Measurements from ENCODE around the gene PPRC1.

The PPRC1 gene, protein sequence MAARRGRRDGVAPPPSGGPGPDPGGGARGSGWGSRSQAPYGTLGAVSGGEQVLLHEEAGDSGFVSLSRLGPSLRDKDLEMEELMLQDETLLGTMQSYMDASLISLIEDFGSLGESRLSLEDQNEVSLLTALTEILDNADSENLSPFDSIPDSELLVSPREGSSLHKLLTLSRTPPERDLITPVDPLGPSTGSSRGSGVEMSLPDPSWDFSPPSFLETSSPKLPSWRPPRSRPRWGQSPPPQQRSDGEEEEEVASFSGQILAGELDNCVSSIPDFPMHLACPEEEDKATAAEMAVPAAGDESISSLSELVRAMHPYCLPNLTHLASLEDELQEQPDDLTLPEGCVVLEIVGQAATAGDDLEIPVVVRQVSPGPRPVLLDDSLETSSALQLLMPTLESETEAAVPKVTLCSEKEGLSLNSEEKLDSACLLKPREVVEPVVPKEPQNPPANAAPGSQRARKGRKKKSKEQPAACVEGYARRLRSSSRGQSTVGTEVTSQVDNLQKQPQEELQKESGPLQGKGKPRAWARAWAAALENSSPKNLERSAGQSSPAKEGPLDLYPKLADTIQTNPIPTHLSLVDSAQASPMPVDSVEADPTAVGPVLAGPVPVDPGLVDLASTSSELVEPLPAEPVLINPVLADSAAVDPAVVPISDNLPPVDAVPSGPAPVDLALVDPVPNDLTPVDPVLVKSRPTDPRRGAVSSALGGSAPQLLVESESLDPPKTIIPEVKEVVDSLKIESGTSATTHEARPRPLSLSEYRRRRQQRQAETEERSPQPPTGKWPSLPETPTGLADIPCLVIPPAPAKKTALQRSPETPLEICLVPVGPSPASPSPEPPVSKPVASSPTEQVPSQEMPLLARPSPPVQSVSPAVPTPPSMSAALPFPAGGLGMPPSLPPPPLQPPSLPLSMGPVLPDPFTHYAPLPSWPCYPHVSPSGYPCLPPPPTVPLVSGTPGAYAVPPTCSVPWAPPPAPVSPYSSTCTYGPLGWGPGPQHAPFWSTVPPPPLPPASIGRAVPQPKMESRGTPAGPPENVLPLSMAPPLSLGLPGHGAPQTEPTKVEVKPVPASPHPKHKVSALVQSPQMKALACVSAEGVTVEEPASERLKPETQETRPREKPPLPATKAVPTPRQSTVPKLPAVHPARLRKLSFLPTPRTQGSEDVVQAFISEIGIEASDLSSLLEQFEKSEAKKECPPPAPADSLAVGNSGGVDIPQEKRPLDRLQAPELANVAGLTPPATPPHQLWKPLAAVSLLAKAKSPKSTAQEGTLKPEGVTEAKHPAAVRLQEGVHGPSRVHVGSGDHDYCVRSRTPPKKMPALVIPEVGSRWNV (N-terminal part only)
- total RNA-seq = 84.6 reads per million, percentile 79 among the genes with 10 or more reads in this experiment

DNA sequence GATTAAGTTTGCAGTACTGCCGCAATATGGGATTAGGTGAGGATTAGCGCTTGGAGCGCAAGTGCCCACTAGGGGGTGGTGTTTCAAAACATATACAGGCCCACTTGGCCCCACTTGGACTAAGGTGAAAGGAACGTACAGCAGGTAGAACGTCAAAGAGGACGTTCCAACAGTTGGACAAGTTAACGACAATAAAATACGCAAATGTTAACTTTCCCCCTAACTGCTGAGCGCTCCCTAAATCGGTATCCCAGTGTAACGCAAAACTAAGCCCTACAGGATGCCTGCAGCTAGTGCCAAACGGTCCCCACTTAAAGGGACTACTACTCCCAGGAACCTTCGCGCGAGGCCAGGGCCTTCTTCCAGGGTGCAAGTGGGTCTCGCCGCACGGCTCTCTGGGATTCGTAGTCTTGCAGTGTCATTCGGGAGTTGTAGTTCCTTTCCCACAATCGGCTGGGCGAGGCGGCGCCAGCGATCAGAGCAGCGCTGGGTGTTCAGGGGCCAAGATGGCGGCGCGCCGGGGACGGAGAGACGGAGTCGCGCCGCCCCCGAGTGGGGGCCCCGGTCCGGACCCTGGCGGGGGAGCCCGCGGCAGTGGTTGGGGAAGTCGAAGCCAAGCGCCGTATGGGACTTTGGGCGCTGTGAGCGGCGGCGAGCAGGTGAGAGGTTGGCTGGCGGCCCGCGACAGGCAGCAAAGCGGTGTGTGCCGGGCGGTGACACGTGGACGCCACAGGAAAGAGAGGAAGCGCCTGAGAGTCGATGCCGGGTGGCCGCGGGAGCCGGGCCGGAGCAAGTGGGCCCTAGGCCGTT is at the start of gene PPRC1:
Gene PPRC1, plus strand, starts transcription at position 478 of the 810 bp plus-strand sequence. Its CDS starts 29 bp downstream, at position 507.
- DNase-seq = peak; percentile 98

DNA sequence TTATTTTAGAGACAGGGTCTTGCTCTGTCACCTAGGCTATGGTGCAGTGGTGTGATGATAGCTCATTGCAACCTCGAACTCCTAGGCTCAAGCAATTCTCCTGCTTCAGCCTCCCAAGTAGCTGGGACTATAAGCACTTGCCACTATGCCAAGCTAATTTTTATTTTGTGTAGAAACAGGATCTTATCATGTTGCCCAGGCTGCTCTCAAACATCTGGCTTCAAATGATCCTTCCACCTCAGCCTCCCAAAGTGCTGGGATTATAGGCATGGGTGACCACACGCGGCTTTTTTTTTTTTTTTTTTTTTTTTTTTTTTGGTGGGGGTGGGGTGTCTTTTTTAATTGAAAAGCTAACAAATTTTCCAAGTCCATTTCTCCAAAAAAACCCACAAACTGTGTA is 49.3 kb upstream of the PPRC1 start:
- DNase-seq = no peak

DNA sequence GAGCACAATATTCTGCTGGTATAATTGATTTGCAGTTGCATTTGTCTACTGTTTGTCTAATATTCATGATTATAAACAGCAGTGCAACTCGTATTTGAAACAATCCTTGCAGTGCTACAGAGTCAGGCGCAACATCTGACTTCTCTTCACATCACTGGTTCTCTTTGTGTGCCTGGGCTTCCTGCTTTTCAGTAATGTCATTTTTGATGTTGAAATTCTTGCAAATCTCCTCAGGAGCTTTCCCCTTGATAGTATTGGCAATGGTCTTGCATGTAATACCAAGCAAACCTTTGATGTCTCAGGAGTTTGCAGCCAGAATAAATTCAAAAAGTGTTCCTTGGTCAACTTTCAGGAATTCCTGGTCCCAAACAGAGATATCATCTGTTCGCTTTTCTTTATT is 47.5 kb upstream of the PPRC1 start:
- no peak for DNase-seq

DNA sequence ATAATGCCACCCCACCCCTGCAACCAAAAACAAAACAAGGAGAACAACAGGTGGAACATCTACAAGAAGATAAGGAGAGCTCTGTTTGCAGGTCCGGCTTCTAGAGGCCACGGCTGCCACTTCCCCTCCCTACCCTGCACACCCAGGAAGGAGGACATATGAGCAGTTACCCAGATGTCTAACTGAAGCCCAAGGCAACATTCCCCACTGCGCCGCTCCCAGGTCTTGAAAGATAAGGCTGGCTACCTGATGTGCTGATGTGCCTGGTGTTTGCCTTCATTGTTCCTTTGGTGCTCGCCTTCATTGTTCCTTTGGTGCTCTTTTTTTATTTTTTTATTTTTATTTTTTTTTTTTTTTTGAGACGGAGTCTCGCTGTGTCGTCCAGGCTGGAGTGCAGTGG is 46.6 kb upstream of the PPRC1 start:
- DNase-seq = no peak

DNA sequence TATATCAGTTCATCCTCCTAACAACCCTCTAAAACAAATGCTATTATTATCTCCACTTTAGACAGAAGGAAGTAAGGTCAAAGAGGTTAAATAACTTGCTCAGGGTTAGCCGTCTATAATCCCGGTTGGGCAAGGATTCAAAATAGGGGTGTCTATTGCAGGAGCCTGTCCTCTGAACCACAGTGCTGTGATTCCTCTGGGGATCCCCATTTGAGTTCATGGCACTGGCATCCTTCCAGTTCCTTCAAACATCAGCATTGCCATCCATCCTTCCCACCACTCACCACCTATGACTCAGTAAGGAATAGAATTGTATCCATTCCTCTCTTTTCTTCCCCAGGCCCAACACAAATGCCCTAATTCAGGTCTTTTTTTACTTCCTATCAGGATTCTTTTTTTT is 42.1 kb upstream of the PPRC1 start:
- DNase-seq = no peak

DNA sequence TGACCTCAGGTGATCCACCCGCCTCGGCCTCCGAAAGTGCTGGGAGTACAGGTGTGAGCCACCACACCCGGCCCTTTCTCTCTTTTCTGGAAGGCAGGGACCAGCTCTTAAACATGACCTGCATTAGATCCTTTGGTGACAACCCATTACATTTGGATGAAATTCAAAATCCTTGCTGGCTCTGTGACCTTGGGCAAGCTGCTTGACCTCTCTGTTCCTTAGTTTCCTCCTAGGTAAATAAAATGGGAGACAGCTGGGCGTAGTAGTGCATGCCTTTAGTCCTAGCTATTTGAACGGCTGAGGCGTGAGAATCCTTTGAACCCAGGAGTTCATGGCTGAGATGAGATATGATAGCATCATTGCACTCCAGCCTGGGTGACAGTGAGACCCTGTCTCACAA is 36.4 kb upstream of the PPRC1 start:
- DNase-seq = no peak

DNA sequence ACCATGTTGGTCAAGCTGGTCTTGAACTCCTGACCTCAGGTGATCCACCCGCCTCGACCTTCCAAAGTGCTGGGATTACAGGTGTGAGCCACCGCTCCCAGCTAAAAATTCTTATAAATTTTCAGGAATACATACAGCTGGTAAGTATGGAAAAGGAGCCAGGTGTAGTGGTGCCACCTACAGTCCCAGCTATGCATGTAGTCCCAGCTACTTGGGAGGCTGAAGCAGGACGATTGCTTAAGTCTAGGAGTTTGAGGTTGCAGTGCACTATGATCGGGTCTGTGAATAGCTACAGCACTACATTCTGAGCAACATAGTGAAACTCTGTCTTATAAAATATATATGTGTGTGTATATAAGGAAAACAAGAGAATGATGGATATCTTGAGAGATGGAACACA is 31.7 kb upstream of the PPRC1 start:
- no peak for DNase-seq

DNA sequence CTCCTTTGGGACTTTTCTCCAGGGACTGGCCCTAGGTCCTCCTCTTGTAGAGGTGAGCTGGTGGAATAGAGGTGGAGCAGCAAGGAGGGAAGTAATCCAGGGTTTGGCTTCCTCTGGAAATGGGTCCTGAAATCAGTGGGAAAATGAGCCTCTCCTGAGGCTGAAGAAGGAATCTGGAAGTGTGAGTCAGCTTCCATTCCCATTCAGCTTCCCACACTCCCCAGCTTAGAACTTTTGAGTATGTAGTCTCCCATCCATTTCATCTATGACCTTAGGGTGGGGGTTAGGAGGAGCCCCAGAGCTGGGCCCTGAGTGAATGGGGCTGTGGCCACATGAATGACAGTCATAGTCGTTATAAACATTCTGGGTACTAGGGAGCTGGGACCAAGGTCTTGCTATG is 30.4 kb upstream of the PPRC1 start:
- DNase-seq = no peak

DNA sequence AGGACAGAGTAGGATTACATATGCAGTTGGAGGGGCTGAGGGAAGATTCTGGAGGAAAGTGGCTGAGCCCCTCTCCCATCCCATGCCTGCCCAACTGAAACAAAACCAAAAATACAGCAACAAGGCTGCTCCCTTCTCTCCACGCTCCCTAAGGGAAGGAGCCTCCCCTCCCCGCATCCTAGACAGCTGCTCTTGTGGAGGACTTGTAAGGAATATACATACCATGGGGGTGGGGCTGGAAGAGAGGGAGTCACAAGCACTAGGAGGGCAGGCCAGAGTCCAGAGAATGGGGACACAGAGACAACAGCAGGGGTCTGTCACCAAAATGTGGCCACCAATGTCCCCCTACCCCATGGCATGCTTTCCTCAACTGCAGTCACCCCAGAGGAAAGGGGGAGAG is 25.8 kb upstream of the PPRC1 start:
- no peak for DNase-seq

DNA sequence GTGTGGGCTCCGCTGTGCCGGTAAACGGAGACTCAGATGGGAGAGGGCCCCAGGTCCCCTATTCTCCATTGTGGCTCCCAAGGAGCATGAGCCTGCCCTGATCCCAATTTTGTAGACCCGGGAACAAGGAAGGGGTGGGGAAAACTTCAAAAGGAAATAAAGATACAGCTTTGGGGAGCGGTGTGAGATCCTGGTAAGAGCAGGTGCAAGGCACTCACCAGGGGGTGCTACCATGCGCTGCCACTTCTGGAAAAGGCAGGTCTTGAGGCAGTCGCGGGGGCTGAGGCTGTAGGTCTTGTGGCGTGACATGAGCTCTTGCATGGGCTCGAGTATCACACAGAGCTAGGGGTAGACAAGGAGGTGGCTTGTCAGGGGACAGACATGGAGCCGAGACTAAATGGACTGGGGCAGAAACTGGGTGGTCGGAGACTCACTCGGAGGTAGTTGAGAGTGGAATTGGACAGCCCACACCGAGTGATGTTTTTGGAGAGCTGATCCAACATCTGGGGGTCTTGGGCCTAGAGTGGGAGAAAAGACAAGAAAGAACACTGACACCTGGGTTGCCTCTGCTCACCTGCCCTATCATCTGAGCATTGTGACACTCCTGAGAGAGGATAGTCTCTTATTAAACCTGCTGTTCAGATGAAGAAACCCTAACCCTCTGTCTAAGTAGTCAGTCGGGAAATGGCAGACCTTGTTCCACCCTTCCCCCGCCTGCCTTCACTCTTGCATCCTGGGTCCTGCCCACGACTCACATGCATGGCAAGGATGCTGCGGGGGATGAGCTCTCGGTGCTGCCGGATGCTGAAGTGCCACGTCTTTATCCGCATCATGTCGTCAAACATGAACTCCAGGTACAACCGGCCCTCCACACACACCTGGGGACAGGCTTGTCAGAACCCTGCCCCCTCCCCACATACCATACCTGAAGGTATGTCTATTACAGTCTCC is 23.4 kb upstream of the PPRC1 start:
- no peak for DNase-seq

DNA sequence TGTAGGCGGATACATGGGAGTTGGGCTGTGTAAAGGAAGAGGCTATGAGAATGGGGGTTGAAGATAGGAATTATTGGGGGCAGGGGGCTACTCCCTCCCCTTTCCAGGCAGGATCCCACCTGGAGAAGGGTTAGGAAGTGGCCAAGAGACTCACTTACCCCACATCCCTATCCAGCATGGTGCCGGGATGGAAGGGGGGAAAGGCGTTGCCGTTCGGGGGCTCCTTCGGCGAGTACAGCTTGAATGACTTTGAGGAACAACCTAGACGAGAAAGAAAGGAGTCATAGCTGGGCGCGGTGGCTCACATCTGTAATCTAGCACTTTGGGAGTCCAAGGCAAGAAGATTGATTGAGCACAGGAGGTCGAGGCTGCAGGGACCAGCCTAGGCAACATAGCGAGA is 21.6 kb upstream of the PPRC1 start:
- DNase-seq = no peak

DNA sequence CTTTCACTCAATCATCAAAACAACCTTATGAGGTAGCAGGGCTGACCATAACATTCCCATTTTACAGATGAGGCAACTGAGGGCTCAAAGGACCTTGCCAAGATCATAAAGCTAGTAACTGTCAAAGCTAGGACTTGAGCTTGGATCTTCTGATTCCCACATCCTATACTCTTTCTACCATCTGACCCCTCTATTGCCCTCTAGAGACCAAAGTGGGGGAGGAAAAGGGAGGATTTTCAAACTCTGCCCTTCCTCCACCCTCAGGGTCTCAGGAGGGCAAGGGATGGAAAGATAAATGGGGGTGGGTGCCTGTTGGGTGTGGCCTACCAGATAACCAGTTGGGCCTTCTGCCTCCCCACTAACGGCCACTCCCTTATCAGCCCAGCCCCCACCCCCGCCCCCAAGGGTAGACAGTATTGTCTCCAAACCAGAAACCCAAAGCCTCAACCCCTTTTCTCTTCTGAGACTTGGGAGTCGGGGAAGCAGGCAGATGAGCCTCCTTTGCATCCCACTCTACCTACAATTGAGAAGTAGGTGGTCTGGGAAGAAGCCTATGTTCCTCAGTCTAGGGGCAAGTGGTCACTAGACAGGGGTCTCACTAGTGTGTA is 20.5 kb upstream of the PPRC1 start:
- no peak for DNase-seq

DNA sequence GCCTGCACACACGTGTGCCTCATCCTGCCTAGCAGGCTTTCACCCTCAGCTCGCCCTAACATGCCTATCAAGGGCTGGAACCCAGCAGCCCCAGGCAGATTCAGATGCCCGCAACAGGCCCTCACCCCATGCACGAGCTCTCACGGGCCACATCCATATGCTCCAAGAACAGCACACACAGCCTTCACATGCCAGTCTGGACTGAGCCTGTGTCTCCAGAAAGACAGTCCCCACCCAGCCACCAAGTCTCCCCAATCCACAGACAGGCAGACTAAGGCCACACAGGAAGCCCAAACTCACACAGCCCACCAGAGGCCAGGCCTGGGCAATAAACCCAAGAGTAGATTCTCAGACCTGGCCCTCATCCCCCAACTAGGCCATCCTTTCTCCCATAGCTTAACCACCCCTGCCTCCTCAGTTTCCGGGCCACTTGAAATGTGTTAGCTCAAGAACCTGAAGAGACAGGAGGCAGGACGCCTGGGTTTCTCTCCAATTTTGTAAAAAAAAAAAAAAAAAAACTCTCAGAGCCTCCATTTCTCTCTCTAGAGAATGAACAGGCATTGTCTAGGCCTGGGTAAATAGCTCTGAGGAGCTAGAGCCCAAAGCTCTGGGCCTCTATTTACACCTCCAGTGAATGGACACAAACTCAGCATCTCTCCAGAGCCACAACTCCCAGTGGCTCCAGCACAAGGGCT is 19.4 kb upstream of the PPRC1 start:
- no peak for DNase-seq

DNA sequence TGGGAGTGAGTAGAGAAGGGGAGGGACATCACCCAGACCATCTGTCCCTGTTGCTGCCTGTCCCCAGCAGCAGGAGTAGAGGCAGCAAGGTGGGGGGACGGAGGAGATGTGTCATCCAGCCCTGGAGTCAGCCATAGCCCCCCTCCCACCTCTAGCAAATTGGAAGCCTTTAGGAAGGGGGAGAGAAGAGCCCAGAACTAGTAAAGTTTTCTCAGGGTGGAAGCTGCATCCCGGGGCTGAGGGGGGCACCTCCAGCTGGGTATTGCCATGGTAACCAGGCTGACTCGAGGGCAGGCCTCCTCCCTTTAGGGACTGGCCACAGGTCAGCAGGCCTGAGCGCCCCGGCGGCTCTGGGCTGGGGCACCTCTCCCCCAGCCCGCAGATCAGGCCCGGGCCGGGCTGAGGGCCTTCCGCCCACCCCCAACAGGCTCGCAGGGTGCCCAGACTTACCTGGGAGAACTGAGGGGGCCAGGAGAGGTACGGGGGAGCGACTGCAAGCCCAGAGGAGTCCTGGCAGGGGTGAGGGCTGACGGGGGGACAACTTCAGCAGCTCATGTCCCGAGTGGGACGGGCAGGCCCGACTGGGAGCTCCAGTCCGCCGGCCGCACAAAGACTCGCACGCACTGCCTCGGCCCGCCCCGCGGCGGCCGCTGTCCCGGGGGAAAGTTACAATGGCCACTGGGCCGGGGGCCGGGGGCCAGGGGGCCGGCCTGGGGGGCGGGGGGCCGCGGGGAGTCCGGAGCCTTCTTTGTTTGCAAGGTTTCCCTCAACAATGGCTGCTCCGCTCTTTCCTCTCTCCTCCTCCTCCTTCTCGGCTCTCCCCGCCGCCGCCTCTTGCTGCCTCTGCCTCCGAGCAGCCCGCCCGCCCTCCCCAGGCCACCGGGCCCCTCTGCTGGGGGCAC is 18.6 kb upstream of the PPRC1 start:
- no peak for DNase-seq

DNA sequence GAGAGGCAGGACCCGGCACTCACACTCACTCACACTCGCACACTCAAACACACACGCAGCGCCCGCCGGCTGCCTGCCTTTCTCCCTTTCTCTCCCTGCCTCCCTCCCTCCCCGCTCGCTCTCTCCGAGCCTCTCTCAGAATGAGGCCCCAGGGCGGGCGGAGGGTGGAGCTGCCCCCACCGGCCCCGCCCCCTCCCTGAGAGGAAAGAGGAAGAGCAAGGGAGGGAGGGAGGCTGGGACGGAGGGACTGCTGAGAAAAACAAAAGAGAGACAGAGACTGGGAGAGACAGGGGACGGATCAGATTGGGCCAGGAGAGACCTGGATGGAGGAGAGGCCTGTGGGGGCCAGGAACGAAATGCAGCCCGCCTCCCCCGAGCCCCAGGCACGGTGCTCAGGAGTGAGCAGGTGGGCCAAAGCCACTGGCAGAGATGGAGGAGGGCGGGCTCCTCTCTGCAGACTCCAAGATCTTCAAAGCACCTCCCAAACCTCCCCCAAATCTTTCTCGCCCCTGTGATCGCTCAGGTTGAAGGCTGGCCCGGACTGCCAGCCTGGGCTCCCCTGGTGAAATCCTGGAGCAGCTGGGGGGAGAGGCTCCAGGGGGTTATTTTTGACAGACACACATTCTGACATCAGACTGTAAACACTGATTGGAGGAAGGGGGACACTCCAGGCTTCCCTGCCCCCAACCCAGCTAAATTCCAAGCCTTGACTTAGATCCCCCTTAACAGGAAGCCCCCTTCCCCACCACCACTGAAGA is 17.8 kb upstream of the PPRC1 start:
- peak; percentile 81 for DNase-seq

DNA sequence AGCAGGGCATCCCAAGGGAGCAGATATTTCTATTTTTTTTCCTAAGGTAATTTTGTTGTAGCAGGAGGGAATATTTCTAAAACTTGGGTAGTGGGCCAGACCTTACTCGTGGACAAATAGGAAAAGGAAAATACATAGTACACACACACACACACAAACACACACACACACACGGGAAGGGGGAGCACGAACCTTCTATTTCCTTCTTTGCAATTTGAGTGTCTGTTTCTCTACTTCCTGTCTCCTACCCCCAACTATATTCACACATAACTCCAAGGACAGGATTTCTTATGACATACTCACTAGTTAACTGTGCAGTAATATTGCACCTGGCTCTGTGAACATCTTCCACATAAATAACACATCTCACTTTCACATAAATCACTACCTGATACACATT is 17.1 kb upstream of the PPRC1 start:
- DNase-seq = no peak

DNA sequence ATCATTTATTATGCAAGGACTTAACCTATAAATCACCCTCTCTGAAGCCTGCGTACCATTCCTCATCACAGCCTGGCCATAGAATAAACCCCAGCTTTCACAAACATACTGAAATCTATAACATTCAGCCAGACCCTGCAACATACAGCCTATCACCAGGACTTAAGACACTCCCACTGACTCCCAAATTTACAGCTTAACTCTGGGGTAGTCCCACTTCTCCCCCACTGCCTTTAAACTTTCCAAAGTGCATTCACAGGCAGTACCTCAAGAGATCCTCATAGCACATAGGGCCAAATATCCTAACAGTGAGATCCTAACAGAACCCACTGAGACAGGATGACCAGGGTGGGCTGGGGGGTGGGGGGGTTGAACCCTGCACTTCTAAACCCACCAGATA is 16.2 kb upstream of the PPRC1 start:
- DNase-seq = no peak
